Testis (tissue), 3 donors: ENCODE data around the gene ZMIZ1. TPM values are rescaled to one million over a fixed set of nuclear protein-coding genes. Genes with fewer than 3 reads are reported as not detected.

ENCODE experiments used
- DNase-seq: peaks from one replicate; pipeline ENCODE4 v3.0.0-alpha.2; 2019
- H3K27ac ChIP-seq, 2 donors: fragments of 200-600 bp; sonication (generic); one replicate each; pipeline ENCODE4 v1.5.1; 2019
- H3K27me3 ChIP-seq: fragments of 200-600 bp; sonication (generic); one replicate; pipeline ENCODE4 v1.5.1; 2019
- H3K36me3 ChIP-seq: fragments of 200-600 bp; sonication (generic); one replicate; pipeline ENCODE4 v1.5.1; 2017; ENCODE audit warnings: low read depth; ENCODE audit errors: missing control alignments
- H3K4me1 ChIP-seq: fragments of 200-600 bp; sonication (generic); one replicate; pipeline ENCODE4 v1.5.1; 2019
- H3K4me3 ChIP-seq, 2 donors: fragments of 200-600 bp; sonication (generic); one replicate each; pipeline ENCODE4 v1.5.1; 2017 to 2019
- H3K9me3 ChIP-seq: fragments of 200-600 bp; sonication (generic); one replicate; pipeline ENCODE4 v1.5.1; 2017
- POLR2A ChIP-seq: fragments of 450-650 bp; IDR thresholded peaks from one replicate; pipeline ENCODE4 v1.6.1; 2017; ENCODE audit warnings: antibody characterized with exemption, mild to moderate bottlenecking, moderate library complexity
- WGBS, 2 donors: methylation state at CpG; one replicate each; pipeline ENCODE4 v1.1.5; 2018; 5-methylcytosine and 5-hydroxymethylcytosine counted together
- intact Hi-C: fragments of 100-400 bp; cut with DNase I; formaldehyde crosslinking; loops from one replicate; pipeline ENCODE4 v1.15.1; 2023; ENCODE audit warnings: low total_unique reads
- polyA plus RNA-seq: library from polyadenylated mRNA; stranded (reverse); fragments of 350-450 nt; fragmentation: Illumina TruSeq; extraction: RNeasy Lipid Tissue Mini Kit (QIAGEN cat#74804); gene quantifications from one replicate; pipeline ENCODE4 v1.2.3, GENCODE V29; 2014; ENCODE audit warnings: low read depth, low replicate concordance; ENCODE audit not compliant: insufficient read depth
- total RNA-seq, 2 donors: library from RNA; depleted of rRNA; stranded (reverse); fragments of >200 nt; gene quantifications; one replicate each; pipeline ENCODE4 v1.2.3, GENCODE V29; 2016
- TF ChIP-seq, protein P1 (sequence below), 3 experiments: fragments of 450-650 bp in 2 of 3; fragments of 200-600 bp in 1 of 3; sonication (generic) in 1 of 3; IDR thresholded peaks; one replicate each; pipeline ENCODE4 v1.5.1; 2016 to 2019; ENCODE audit warnings: antibody characterized with exemption in 3 of 3, mild to moderate bottlenecking in 2 of 3, moderate library complexity in 1 of 3

Gene ZMIZ1
- total and polyA plus RNA-seq, 3 donors from 2014 or later: 15.2 to 22.0 (median 18.8) TPM

DNA sequence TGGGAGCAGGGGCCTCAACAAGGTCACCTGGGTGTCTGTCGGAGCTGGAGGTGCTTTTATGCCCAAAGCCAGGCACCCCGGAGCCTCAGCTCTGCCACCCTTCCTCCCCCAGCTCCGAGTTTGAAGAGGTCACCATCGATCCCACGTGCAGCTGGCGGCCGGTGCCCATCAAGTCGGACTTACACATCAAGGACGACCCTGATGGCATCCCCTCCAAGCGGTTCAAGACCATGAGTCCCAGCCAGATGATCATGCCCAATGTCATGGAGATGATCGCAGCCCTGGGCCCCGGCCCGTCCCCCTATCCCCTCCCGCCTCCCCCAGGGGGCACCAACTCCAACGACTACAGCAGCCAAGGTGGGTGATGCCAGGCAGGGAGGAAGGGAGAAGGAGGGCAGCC lies 237.2 kb downstream of the ZMIZ1 start:
- intact Hi-C loops: no loop called here
- 90 to 91% methylated on average over 8 to 14 of the region's 15 CpGs for WGBS, 2 donors
- H3K36me3 ChIP-seq: no peaks in the 10 kb centered on the region
- no peaks in the 10 kb centered on the region for H3K9me3 ChIP-seq
- DNase-seq: no peak
- H3K4me1 ChIP-seq: no peaks in the 10 kb centered on the region
- no peaks in the 10 kb centered on the region for H3K27me3 ChIP-seq
- TF ChIP-seq POLR2A: no peak
- H3K27ac ChIP-seq: no peak overlapping the region
- H3K4me3 ChIP-seq: no peak overlapping the region

DNA sequence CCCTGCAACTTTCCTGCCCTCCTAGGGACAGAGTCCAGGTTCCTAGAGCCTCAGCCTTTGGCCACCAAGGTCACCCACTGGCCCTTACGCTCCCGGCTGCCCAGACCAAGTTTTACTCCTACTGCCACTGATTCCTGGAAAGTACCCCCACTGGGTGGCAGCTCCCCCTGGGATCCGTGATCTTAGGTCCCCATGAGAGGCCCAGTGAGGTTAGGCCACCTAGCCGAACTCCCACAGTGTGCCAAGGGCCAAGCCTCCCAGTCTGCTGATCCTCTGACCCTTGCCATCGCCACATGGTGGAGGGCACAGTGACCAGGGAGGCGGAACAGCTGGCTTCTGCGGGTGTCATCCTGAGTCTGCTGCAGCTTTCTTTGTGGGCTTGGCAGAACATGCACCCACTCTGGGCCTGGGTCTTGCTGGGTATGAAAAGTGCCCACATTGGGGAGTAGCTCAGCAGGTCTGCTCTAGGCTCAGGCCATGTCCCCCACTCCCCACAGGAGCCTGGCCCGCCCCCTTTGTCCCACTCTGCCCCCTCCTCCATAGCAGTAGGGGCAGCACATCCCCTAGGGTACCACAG lies 238.0 kb downstream of the ZMIZ1 start:
- Histone ChIP-seq H3K4me1 (no peaks in the 10 kb centered on the region), H3K4me3 (no peak overlapping the region), H3K27ac (no peak overlapping the region), H3K36me3 (no peaks in the 10 kb centered on the region), H3K9me3 (no peaks in the 10 kb centered on the region), H3K27me3 (no peaks in the 10 kb centered on the region)
- intact Hi-C loops: no loop called here
- TF ChIP-seq, protein P1, sequence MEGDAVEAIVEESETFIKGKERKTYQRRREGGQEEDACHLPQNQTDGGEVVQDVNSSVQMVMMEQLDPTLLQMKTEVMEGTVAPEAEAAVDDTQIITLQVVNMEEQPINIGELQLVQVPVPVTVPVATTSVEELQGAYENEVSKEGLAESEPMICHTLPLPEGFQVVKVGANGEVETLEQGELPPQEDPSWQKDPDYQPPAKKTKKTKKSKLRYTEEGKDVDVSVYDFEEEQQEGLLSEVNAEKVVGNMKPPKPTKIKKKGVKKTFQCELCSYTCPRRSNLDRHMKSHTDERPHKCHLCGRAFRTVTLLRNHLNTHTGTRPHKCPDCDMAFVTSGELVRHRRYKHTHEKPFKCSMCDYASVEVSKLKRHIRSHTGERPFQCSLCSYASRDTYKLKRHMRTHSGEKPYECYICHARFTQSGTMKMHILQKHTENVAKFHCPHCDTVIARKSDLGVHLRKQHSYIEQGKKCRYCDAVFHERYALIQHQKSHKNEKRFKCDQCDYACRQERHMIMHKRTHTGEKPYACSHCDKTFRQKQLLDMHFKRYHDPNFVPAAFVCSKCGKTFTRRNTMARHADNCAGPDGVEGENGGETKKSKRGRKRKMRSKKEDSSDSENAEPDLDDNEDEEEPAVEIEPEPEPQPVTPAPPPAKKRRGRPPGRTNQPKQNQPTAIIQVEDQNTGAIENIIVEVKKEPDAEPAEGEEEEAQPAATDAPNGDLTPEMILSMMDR (IDR thresholded peaks at IDR 0.05): no peak
- no peak for TF ChIP-seq POLR2A
- WGBS, 2 donors: 86 to 87% methylated on average over 7 to 8 of the region's 8 CpGs
- no peak for DNase-seq

DNA sequence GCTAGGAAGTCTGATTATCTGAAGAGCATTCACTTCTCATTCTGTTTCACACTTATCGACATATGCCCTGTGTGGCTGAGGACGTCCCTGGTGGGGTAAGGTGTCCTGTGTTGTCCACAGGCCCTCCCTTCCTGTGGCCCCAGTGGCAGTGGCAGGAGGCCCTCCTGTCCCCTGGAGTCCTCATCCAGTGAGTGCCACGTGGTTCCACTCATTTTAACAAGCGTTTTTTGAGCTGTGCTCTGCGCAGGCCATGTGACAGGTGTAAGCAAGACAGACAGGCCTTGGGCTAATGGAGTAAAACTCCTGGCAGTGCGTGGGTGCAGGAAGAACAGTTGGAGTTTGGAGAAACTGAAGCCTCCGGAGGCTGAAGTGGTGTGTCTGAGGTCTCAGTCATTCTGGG lies 239.2 kb downstream of the ZMIZ1 start:
- H3K27ac ChIP-seq: no peak overlapping the region
- no peak for DNase-seq
- no peak for TF ChIP-seq POLR2A
- TF ChIP-seq, protein P1 (IDR thresholded peaks at IDR 0.05): no peak
- 86 to 91% methylated on average over 7 of the region's 7 CpGs for WGBS, 2 donors
- intact Hi-C loops: no loop called here
- H3K4me3 ChIP-seq: no peak overlapping the region
- no peaks in the 10 kb centered on the region for H3K9me3 ChIP-seq
- H3K4me1 ChIP-seq: no peaks in the 10 kb centered on the region
- H3K27me3 ChIP-seq: no peaks in the 10 kb centered on the region
- no peaks in the 10 kb centered on the region for H3K36me3 ChIP-seq

DNA sequence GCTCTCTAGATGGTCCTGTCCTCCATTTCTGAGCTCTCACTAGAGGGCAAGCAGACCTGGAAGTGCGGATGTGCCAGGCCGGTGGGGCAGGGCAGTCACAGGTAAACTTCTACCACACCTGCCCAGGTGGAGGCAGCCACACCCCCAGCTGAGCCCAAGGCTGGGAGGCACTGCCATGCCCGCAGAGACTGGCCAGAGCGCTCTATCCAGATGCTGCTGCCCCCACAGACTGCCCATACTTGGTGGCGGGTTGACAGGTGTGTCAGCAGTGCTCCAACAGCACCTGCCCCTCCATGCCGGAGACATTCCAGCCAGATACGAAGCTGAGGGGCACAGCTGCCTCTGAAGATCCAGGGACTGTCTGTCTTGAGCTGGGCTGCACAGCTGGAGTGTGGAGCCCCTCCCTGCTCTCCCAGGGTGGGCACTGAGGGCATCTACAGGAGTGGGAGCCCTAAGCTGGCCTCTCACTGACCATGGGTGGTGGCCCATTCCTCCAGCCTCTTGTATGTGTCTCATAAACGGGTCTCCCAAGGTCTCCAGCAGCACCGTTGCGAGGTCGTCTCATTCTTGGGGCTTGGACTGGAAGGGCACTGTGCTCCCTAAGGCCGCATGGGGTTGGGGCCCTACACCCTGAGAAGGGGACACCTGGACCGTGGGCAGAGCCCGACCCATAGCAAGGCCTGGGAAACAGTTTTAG lies 240.4 kb downstream of the ZMIZ1 start:
- Histone ChIP-seq H3K4me1 (no peaks in the 10 kb centered on the region), H3K27ac (no peak overlapping the region), H3K36me3 (no peaks in the 10 kb centered on the region), H3K27me3 (no peaks in the 10 kb centered on the region), H3K9me3 (no peaks in the 10 kb centered on the region), H3K4me3 (no peak overlapping the region)
- DNase-seq: no peak
- TF ChIP-seq, protein P1 (IDR thresholded peaks at IDR 0.05): no peak
- TF ChIP-seq POLR2A: no peak
- intact Hi-C loops: no loop called here
- 80 to 82% methylated on average over 10 to 14 of the region's 14 CpGs for WGBS, 2 donors

DNA sequence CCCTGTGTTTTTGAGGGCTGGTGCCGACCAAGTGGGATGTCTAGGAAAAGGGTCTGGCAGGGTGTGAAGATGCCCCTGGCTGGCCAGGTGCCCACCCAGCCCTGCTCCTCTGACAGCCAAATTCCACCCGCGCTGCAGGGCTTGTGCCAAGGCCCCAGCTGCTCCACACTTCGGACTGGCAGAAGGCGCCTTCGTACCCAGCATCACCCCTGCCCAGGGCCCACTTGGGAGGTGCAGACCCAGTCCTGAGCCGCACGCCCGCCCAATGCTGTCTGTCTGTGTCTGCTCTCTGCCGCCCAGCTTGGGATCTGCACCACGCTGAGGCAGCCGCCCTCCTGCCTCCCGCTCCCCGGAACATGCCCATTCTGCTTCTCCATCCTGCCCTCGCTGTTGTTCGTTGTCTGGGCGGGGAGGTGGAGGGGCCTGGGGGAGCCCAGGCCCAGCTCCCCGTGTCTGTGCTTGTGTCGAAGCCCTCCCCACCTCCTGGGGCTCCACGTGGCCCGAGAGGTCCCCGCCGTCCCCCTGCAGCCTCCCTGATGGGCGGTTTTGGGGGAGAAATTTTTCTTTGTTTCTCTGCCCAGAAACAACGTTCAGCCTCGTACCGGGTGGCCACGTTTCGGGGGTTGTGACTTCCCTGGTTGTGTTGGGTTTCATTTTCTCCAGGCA lies 241.6 kb downstream of the ZMIZ1 start:
- Histone ChIP-seq H3K27ac (no peak overlapping the region), H3K36me3 (no peaks in the 10 kb centered on the region), H3K9me3 (no peaks in the 10 kb centered on the region), H3K27me3 (no peaks in the 10 kb centered on the region), H3K4me3 (no peak overlapping the region), H3K4me1 (no peaks in the 10 kb centered on the region)
- intact Hi-C loops: no loop called here
- no peak for TF ChIP-seq POLR2A
- TF ChIP-seq, protein P1 (IDR thresholded peaks at IDR 0.05): no peak
- no peak for DNase-seq
- WGBS, 2 donors: 86 to 90% methylated on average over 23 to 29 of the region's 29 CpGs
